HCT116 (cell line): ENCODE measurements around the gene ZNF474. TPM values are rescaled to one million over a fixed set of nuclear protein-coding genes. Genes with fewer than 3 reads are reported as not detected.

Experiments
- ATAC-seq: fragments of 200-7000 bp; cut with Tn5 transposase; 2 replicates; pipeline ENCODE4 v1.9.1; 2020; ENCODE audit warnings: mild to moderate bottlenecking, moderate library complexity
- BruUV-seq: library from RNA; stranded (reverse); fragments of 400-500 nt; replicated peaks from 2 replicates; lab custom pipeline; 2021; lab: Mats Ljungman, UMichigan
- CTCF ChIA-PET: fragments of 300-600 bp; sonication (Branson Sonifier 250); formaldehyde crosslinking; loops from one replicate; lab custom pipeline; 2021; ENCODE audit warnings: antibody characterized with exemption; lab: Charles Lee
- POLR2A ChIA-PET: fragments of 300-600, 350-600 bp; sonication (Branson Sonifier 250); formaldehyde crosslinking; loops from one replicate; lab custom pipeline; 2021; ENCODE audit warnings: antibody characterized with exemption; lab: Charles Lee
- RAD21 ChIA-PET, 2 experiments: fragments of 300-600 bp; sonication (Branson Sonifier 250); formaldehyde crosslinking; loops; one replicate each; lab custom pipeline; 2023; ENCODE audit warnings: low total read pairs in 2 of 2; ENCODE audit not compliant: uncharacterized antibody in 2 of 2, unreplicated experiment in 2 of 2, low non-redundant PET in 1 of 2; lab: Charles Lee
- DNase-seq: peaks from one replicate; pipeline ENCODE4 v3.0.0-alpha.2; 2010; ENCODE audit warnings: low read depth, low spot score
- H2AFZ ChIP-seq: fragments of 200-600 bp; shearing (Covaris generic), sonication (generic); 2 replicates; pipeline ENCODE4 v1.6.1; 2017; ENCODE audit warnings: low read depth, mixed run types, mixed read lengths, antibody characterized with exemption, low read length; ENCODE audit not compliant: poor library complexity, severe bottlenecking
- H3K27ac ChIP-seq: 2 replicates; pipeline ENCODE4 v1.5.1; 2012; ENCODE audit warnings: low read depth, low read length
- H3K27me3 ChIP-seq: fragments of 200-600 bp; sonication (generic); 2 replicates; pipeline ENCODE4 v1.6.1; 2016; ENCODE audit warnings: mixed run types, low read length, mixed read lengths; ENCODE audit not compliant: insufficient read depth
- H3K36me3 ChIP-seq, 2 experiments: fragments of 200-500 bp in 1 of 2; fragments of 200-600 bp in 1 of 2; sonication (Bioruptor generic) in 1 of 2; sonication (generic) in 1 of 2; 2 replicates each; pipeline versions ENCODE4 v1.5.1 to v1.6.1; 2014 to 2016; ENCODE audit warnings: low read length in 2 of 2, inconsistent platforms in 1 of 2, mixed read lengths in 1 of 2, mixed run types in 1 of 2; ENCODE audit not compliant: insufficient read depth in 2 of 2, control insufficient read depth in 1 of 2
- H3K4me1 ChIP-seq, 2 experiments: fragments of 200-600 bp in 1 of 2; sonication (generic) in 1 of 2; 2 replicates each; pipeline versions ENCODE4 v1.5.1 to v1.6.1; 2012 to 2017; ENCODE audit warnings: low read length in 2 of 2, inconsistent platforms in 1 of 2, mild to moderate bottlenecking in 1 of 2, mixed read lengths in 1 of 2, mixed run types in 1 of 2, moderate library complexity in 1 of 2; ENCODE audit not compliant: insufficient read depth in 2 of 2, control insufficient read depth in 1 of 2
- H3K4me2 ChIP-seq: fragments of 200-600 bp; sonication (generic); 2 replicates; pipeline ENCODE4 v1.6.1; 2017; ENCODE audit warnings: mixed run types, low read length, mixed read lengths
- H3K4me3 ChIP-seq, 2 experiments: fragments of 200-600 bp in 1 of 2; sonication (generic) in 1 of 2; replicated peaks in 1 of 2; 2 replicates each; pipeline ENCODE4 v1.5.1; 2011 to 2016; ENCODE audit warnings: low read length in 2 of 2, control low read depth in 1 of 2, low read depth in 1 of 2, mild to moderate bottlenecking in 1 of 2, mixed read lengths in 1 of 2, mixed run types in 1 of 2
- H3K79me2 ChIP-seq: fragments of 200-600 bp; sonication (generic); 2 replicates; pipeline ENCODE4 v1.6.1; 2017; ENCODE audit warnings: mild to moderate bottlenecking, mixed run types, low read length, moderate library complexity, mixed read lengths; ENCODE audit not compliant: insufficient read depth
- H3K9ac ChIP-seq: fragments of 200-600 bp; sonication (generic); 2 replicates; pipeline ENCODE4 v1.6.1; 2016; ENCODE audit warnings: low read length, mixed read lengths
- H3K9me2 ChIP-seq: fragments of 200-600 bp; sonication (generic), shearing (Covaris generic); 2 replicates; pipeline ENCODE4 v1.6.1; 2017; ENCODE audit warnings: mixed run types, mild to moderate bottlenecking, moderate library complexity; ENCODE audit not compliant: insufficient read depth
- H3K9me3 ChIP-seq, 2 experiments: fragments of 200-500 bp in 1 of 2; fragments of 200-600 bp in 1 of 2; sonication (Bioruptor generic) in 1 of 2; sonication (generic) in 1 of 2; 2 replicates each; pipeline ENCODE4 v1.6.1; 2014 to 2017; ENCODE audit warnings: low read length in 2 of 2, mixed read lengths in 2 of 2, inconsistent platforms in 1 of 2, low read depth in 1 of 2, mild to moderate bottlenecking in 1 of 2, mixed run types in 1 of 2, moderate library complexity in 1 of 2; ENCODE audit not compliant: control insufficient read depth in 1 of 2, insufficient read depth in 1 of 2
- H4K20me1 ChIP-seq: fragments of 200-600 bp; sonication (generic), shearing (Covaris generic); 2 replicates; pipeline ENCODE4 v1.6.1; 2017; ENCODE audit warnings: mixed run types, mild to moderate bottlenecking, moderate library complexity; ENCODE audit not compliant: insufficient read depth
- CBX3 ChIP-seq: IDR thresholded peaks from 2 replicates; pipeline ENCODE4 v1.6.1; 2012; ENCODE audit warnings: low read depth
- CEBPB ChIP-seq: IDR thresholded peaks from 2 replicates; pipeline ENCODE4 v1.6.1; 2012; ENCODE audit warnings: low read depth
- EZH2 ChIP-seq: fragments of 200-600 bp; sonication (generic); IDR thresholded peaks from 2 replicates; pipeline ENCODE4 v1.6.1; 2017; ENCODE audit warnings: antibody characterized with exemption, mixed run types
- EZH2phosphoT487 ChIP-seq: fragments of 200-600 bp; IDR thresholded peaks from 2 replicates; pipeline ENCODE4 v1.6.1; 2018; ENCODE audit warnings: antibody characterized with exemption, borderline replicate concordance
- FOSL1 ChIP-seq: IDR thresholded peaks from 2 replicates; pipeline ENCODE4 v1.6.1; 2012; ENCODE audit warnings: low read depth
- SIN3A ChIP-seq: IDR thresholded peaks from 2 replicates; pipeline ENCODE4 v1.6.1; 2012; ENCODE audit warnings: low read depth
- SP1 ChIP-seq: IDR thresholded peaks from 2 replicates; pipeline ENCODE4 v1.6.1; 2012; ENCODE audit warnings: low read depth
- SRF ChIP-seq: IDR thresholded peaks from 2 replicates; pipeline ENCODE4 v1.6.1; 2012; ENCODE audit warnings: low read depth
- YY1 ChIP-seq: IDR thresholded peaks from 2 replicates; pipeline ENCODE4 v1.6.1; 2011; ENCODE audit warnings: low read length, low read depth, moderate library complexity, mild to moderate bottlenecking; ENCODE audit not compliant: insufficient replicate concordance; ENCODE audit errors: extremely low read depth
- ZNF274 ChIP-seq: fragments of 200-500 bp; sonication (Bioruptor generic); IDR thresholded peaks from 2 replicates; pipeline ENCODE4 v1.6.1; 2014; ENCODE audit warnings: mild to moderate bottlenecking, low read depth, low read length, inconsistent platforms
- intact Hi-C: fragments of 100-400 bp; cut with micrococcal nuclease; formaldehyde crosslinking; loops from 2 replicates; pipeline ENCODE4 v1.10.0; 2022
- total RNA-seq: library from RNA; stranded (reverse); gene quantifications from one replicate; pipeline ENCODE4 v1.2.1, GENCODE V29; 2021; ENCODE audit not compliant: unreplicated experiment
- TF ChIP-seq, protein P1 (sequence below): IDR thresholded peaks from 2 replicates; pipeline ENCODE4 v1.6.1; 2012; ENCODE audit warnings: low read depth
- TF ChIP-seq, protein P2 (sequence below): IDR thresholded peaks from 2 replicates; pipeline ENCODE4 v1.6.1; 2011; ENCODE audit warnings: mild to moderate bottlenecking, low read length, moderate library complexity; ENCODE audit not compliant: insufficient replicate concordance; ENCODE audit errors: extremely low read depth
- TF ChIP-seq, protein P3 (sequence below), 3 experiments: fragments of 200-600 bp in 1 of 3; sonication (generic) in 1 of 3; IDR thresholded peaks in 2 of 3; conservative IDR thresholded peaks in 1 of 3; 2 replicates each; pipeline ENCODE4 v1.5.1; 2012 to 2017; ENCODE audit warnings: low read depth in 2 of 3, low read length in 2 of 3, antibody characterized with exemption in 1 of 3, borderline replicate concordance in 1 of 3, control low read depth in 1 of 3, mild to moderate bottlenecking in 1 of 3, mixed read lengths in 1 of 3, mixed run types in 1 of 3, moderate library complexity in 1 of 3; ENCODE audit not compliant: insufficient read depth in 1 of 3
- TF ChIP-seq, protein P4 (sequence below): IDR thresholded peaks from 2 replicates; pipeline ENCODE4 v1.6.1; 2012

Gene ZNF474
- total RNA-seq, 1 experiment from 2014 or later, result 0.37 TPM

DNA sequence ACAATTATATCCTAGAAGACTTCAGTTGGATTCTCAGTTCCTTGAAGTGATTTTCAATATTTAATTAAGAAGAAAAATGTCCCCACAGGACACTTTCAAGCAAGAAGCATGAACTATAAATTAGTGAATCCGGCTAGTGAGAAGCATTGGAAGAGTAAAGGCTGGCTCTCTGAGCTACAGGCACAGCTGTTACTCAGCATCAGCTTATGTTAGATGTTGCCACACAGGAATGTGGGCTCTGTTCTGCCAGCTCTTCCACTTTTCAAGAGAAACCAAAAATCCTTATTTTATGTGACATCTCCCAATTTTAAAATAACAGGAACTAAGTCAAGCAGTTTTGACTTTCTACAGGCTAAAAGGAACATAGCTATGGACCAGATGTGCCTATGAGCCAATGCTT lies 14.9 kb downstream of the ZNF474 start:
- ChIA-PET CTCF (interaction anchor here (1.0 to 1.4 kb wide), 3 partner anchors 12 to 43 kb away, joined by 3 read pairs; no protein-coding TSS in a partner anchor), RAD21 (no interaction called here), POLR2A (no interaction called here)
- no peak overlapping the region for H3K4me3 ChIP-seq
- no peaks in the 10 kb centered on the region for H3K79me2 ChIP-seq
- ATAC-seq (no peak), DNase-seq (no peak)
- H3K4me1 ChIP-seq, result no peaks in the 10 kb centered on the region
- no peaks in the 10 kb centered on the region for H3K27me3 ChIP-seq
- H3K9me2 ChIP-seq, result no peaks in the 10 kb centered on the region
- no TSS peak for BruUV-seq
- no peak overlapping the region for H3K9ac ChIP-seq
- no peak overlapping the region for H3K4me2 ChIP-seq
- no peak overlapping the region for H3K27ac ChIP-seq
- H3K36me3 ChIP-seq, result no peaks in the 10 kb centered on the region
- TF ChIP-seq SP1, result no peak
- TF ChIP-seq YY1, result no peak
- no peak for TF ChIP-seq EZH2phosphoT487
- no peak for TF ChIP-seq SRF
- TF ChIP-seq FOSL1, result no peak
- intact Hi-C loops, result no loop called here
- no peak overlapping the region for H2AFZ ChIP-seq
- no peaks in the 10 kb centered on the region for H4K20me1 ChIP-seq
- H3K9me3 ChIP-seq, result no peaks in the 10 kb centered on the region

DNA sequence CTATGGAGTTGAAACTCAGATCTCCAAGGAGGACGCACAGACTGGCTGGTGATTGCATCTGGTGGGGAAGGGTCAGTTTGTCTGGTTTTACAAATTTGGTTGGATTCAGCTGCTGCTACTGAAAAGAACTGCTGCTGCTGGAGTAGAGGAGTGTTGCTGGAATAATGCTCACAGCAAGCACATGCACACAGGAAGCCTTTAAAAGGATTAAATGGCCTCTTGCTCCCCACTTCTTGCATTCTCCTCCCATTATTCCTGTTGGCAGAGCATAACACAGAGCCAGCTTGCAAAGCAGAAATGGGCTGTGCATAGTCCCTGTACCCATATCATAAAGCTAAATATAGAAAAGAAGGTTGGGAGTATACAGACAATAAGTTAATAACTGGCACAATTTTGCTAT lies 16.6 kb downstream of the ZNF474 start:
- POLR2A ChIA-PET, result no interaction called here
- H3K4me2 ChIP-seq, result no peak overlapping the region
- RAD21 ChIA-PET, result no interaction called here
- intact Hi-C loops, result no loop called here
- H3K79me2 ChIP-seq, result no peaks in the 10 kb centered on the region
- BruUV-seq, result no TSS peak
- no peaks in the 10 kb centered on the region for H3K27me3 ChIP-seq
- H3K36me3 ChIP-seq, result no peaks in the 10 kb centered on the region
- H3K27ac ChIP-seq, result no peak overlapping the region
- no peak overlapping the region for H3K4me3 ChIP-seq
- ATAC-seq (no peak), DNase-seq (no peak)
- H4K20me1 ChIP-seq, result no peaks in the 10 kb centered on the region
- H3K4me1 ChIP-seq, result no peaks in the 10 kb centered on the region
- H3K9ac ChIP-seq, result no peak overlapping the region
- CTCF ChIA-PET, result no interaction called here
- H3K9me2 ChIP-seq, result no peaks in the 10 kb centered on the region
- H2AFZ ChIP-seq, result no peak overlapping the region
- no peaks in the 10 kb centered on the region for H3K9me3 ChIP-seq
- TF ChIP-seq, protein P1, sequence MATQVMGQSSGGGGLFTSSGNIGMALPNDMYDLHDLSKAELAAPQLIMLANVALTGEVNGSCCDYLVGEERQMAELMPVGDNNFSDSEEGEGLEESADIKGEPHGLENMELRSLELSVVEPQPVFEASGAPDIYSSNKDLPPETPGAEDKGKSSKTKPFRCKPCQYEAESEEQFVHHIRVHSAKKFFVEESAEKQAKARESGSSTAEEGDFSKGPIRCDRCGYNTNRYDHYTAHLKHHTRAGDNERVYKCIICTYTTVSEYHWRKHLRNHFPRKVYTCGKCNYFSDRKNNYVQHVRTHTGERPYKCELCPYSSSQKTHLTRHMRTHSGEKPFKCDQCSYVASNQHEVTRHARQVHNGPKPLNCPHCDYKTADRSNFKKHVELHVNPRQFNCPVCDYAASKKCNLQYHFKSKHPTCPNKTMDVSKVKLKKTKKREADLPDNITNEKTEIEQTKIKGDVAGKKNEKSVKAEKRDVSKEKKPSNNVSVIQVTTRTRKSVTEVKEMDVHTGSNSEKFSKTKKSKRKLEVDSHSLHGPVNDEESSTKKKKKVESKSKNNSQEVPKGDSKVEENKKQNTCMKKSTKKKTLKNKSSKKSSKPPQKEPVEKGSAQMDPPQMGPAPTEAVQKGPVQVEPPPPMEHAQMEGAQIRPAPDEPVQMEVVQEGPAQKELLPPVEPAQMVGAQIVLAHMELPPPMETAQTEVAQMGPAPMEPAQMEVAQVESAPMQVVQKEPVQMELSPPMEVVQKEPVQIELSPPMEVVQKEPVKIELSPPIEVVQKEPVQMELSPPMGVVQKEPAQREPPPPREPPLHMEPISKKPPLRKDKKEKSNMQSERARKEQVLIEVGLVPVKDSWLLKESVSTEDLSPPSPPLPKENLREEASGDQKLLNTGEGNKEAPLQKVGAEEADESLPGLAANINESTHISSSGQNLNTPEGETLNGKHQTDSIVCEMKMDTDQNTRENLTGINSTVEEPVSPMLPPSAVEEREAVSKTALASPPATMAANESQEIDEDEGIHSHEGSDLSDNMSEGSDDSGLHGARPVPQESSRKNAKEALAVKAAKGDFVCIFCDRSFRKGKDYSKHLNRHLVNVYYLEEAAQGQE, result no peak
- TF ChIP-seq, protein P2, sequence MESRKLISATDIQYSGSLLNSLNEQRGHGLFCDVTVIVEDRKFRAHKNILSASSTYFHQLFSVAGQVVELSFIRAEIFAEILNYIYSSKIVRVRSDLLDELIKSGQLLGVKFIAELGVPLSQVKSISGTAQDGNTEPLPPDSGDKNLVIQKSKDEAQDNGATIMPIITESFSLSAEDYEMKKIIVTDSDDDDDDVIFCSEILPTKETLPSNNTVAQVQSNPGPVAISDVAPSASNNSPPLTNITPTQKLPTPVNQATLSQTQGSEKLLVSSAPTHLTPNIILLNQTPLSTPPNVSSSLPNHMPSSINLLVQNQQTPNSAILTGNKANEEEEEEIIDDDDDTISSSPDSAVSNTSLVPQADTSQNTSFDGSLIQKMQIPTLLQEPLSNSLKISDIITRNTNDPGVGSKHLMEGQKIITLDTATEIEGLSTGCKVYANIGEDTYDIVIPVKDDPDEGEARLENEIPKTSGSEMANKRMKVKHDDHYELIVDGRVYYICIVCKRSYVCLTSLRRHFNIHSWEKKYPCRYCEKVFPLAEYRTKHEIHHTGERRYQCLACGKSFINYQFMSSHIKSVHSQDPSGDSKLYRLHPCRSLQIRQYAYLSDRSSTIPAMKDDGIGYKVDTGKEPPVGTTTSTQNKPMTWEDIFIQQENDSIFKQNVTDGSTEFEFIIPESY, result no peak
- TF ChIP-seq, protein P3, sequence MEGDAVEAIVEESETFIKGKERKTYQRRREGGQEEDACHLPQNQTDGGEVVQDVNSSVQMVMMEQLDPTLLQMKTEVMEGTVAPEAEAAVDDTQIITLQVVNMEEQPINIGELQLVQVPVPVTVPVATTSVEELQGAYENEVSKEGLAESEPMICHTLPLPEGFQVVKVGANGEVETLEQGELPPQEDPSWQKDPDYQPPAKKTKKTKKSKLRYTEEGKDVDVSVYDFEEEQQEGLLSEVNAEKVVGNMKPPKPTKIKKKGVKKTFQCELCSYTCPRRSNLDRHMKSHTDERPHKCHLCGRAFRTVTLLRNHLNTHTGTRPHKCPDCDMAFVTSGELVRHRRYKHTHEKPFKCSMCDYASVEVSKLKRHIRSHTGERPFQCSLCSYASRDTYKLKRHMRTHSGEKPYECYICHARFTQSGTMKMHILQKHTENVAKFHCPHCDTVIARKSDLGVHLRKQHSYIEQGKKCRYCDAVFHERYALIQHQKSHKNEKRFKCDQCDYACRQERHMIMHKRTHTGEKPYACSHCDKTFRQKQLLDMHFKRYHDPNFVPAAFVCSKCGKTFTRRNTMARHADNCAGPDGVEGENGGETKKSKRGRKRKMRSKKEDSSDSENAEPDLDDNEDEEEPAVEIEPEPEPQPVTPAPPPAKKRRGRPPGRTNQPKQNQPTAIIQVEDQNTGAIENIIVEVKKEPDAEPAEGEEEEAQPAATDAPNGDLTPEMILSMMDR (IDR thresholded peaks at IDR 0.05 in 2 of 3, conservative IDR thresholded peaks at IDR 0.05 in 1 of 3; ENCODE audit: borderline replicate concordance in 1 of 3, insufficient read depth in 1 of 3, low read depth in 2 of 3, low read length in 2 of 3), result no peak
- TF ChIP-seq CEBPB (no peak), EZH2 (no peak), ZNF274 (no peak), CBX3 (no peak), SIN3A (no peak)
- TF ChIP-seq, protein P4, sequence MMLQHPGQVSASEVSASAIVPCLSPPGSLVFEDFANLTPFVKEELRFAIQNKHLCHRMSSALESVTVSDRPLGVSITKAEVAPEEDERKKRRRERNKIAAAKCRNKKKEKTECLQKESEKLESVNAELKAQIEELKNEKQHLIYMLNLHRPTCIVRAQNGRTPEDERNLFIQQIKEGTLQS, result no peak
